ENCODE data around the gene GNAI3.

DNA sequence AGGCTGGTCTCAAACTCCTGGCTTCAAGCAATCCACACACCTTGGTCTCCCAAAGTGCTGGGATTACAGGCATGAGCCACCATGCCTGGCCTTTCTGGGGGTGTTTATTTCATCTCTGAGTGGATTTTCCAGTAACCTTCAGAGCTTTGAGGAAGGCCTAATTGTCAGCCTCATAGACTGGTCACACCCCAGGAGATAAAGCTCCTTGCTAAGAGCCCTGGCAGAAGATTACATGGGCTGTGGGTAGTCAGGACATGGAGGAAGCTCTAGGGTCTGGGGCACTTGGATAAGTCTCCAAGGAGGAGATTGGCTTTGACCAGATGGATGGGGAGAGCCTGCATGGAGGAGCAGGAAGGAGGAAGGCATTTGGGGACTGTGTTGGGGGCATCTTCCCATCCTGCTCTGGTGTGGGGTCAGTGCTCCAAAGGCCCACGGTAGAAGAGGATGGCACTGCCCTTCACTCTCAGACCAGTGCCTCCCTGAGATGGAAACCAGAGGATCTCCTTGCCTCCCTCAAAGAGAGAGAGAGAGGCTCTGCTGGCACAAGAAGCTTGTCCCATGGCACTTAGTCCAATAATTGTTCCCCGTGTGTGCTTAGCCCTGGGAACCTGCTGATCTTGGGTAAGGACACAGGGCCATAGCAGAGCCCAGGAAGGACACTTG lies 92.8 kb downstream of the GNAI3 start:
- TF ChIP-seq ZNF785 (tag by site-specific recombination; IDR thresholded peaks at IDR 0.05) (no peak), ZNF10 (tag by site-specific recombination; IDR thresholded peaks at IDR 0.05) (no peak)
- TF ChIP-seq, protein P1, sequence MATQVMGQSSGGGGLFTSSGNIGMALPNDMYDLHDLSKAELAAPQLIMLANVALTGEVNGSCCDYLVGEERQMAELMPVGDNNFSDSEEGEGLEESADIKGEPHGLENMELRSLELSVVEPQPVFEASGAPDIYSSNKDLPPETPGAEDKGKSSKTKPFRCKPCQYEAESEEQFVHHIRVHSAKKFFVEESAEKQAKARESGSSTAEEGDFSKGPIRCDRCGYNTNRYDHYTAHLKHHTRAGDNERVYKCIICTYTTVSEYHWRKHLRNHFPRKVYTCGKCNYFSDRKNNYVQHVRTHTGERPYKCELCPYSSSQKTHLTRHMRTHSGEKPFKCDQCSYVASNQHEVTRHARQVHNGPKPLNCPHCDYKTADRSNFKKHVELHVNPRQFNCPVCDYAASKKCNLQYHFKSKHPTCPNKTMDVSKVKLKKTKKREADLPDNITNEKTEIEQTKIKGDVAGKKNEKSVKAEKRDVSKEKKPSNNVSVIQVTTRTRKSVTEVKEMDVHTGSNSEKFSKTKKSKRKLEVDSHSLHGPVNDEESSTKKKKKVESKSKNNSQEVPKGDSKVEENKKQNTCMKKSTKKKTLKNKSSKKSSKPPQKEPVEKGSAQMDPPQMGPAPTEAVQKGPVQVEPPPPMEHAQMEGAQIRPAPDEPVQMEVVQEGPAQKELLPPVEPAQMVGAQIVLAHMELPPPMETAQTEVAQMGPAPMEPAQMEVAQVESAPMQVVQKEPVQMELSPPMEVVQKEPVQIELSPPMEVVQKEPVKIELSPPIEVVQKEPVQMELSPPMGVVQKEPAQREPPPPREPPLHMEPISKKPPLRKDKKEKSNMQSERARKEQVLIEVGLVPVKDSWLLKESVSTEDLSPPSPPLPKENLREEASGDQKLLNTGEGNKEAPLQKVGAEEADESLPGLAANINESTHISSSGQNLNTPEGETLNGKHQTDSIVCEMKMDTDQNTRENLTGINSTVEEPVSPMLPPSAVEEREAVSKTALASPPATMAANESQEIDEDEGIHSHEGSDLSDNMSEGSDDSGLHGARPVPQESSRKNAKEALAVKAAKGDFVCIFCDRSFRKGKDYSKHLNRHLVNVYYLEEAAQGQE (tag by site-specific recombination; IDR thresholded peaks at IDR 0.05) = no peak
